MM.1S (cell line): ENCODE data around the gene DNALI1.
A peak's percentile ranks its signal among the peaks of the same experiment; 100 is the strongest.

Experiments used
- DNase-seq: peaks from one replicate; pipeline ENCODE4 v3.0.0-alpha.2; 2015
- H2AFZ ChIP-seq: fragments of 300-600 bp; sonication (generic); 2 replicates; pipeline ENCODE4 v1.6.0; 2016; ENCODE audit warnings: antibody characterized with exemption, low read length
- H3F3A ChIP-seq: fragments of 300-600 bp; sonication (generic); 2 replicates; pipeline ENCODE4 v1.6.1; 2016; ENCODE audit warnings: mild to moderate bottlenecking, antibody characterized with exemption, low read length, moderate library complexity, mixed read lengths; ENCODE audit not compliant: insufficient read depth
- H3K27ac ChIP-seq: fragments of 300-600 bp; sonication (generic); 2 replicates; pipeline ENCODE4 v1.5.1; 2016; ENCODE audit warnings: mild to moderate bottlenecking, low read length
- H3K27me3 ChIP-seq: fragments of 300-600 bp; sonication (generic); replicated peaks from 2 replicates; pipeline ENCODE4 v1.6.0; 2016; ENCODE audit warnings: low read length; ENCODE audit not compliant: insufficient read depth
- H3K36me3 ChIP-seq: fragments of 300-600 bp; sonication (generic); replicated peaks from 2 replicates; pipeline ENCODE4 v1.6.1; 2016; ENCODE audit warnings: mild to moderate bottlenecking, low read length, mixed read lengths; ENCODE audit not compliant: insufficient read depth
- H3K4me1 ChIP-seq: fragments of 300-600 bp; sonication (generic); 2 replicates; pipeline ENCODE4 v1.6.1; 2016; ENCODE audit warnings: low read length, mixed read lengths
- H3K4me2 ChIP-seq: fragments of 300-600 bp; sonication (generic); 2 replicates; pipeline ENCODE4 v1.6.0; 2016; ENCODE audit warnings: low read depth, low read length
- H3K4me3 ChIP-seq: fragments of 300-600 bp; sonication (generic); 2 replicates; pipeline ENCODE4 v1.5.1; 2016; ENCODE audit warnings: low read length, mixed read lengths
- H3K79me2 ChIP-seq: fragments of 300-600 bp; sonication (generic); 2 replicates; pipeline ENCODE4 v1.6.1; 2016; ENCODE audit warnings: mixed run types, low read length, mixed read lengths
- H3K9ac ChIP-seq: fragments of 300-600 bp; sonication (generic); 2 replicates; pipeline ENCODE4 v1.6.1; 2016; ENCODE audit warnings: low read length, mixed read lengths
- H3K9me2 ChIP-seq: fragments of 300-600 bp; sonication (generic); replicated peaks from 2 replicates; pipeline ENCODE4 v1.6.1; 2016; ENCODE audit warnings: mild to moderate bottlenecking, low read length, mixed read lengths; ENCODE audit not compliant: insufficient read depth
- H3K9me3 ChIP-seq: fragments of 300-600 bp; sonication (generic); replicated peaks from 2 replicates; pipeline ENCODE4 v1.6.1; 2016; ENCODE audit warnings: mild to moderate bottlenecking, low read length, mixed read lengths; ENCODE audit not compliant: insufficient read depth
- H4K20me1 ChIP-seq: fragments of 300-600 bp; sonication (generic); 2 replicates; pipeline ENCODE4 v1.6.1; 2016; ENCODE audit warnings: mild to moderate bottlenecking, low read length, moderate library complexity, mixed read lengths; ENCODE audit not compliant: insufficient read depth
- CTCF ChIP-seq: fragments of 300-600 bp; sonication (generic); IDR thresholded peaks from 2 replicates; pipeline ENCODE4 v1.5.1; 2016; ENCODE audit warnings: antibody characterized with exemption, low read length, mixed read lengths
- EZH2 ChIP-seq: fragments of 300-600 bp; sonication (generic); optimal IDR thresholded peaks from 2 replicates; pipeline ENCODE3; 2017; ENCODE audit warnings: low read depth, mild to moderate bottlenecking, antibody characterized with exemption, low read length, mixed read lengths
- EZH2phosphoT487 ChIP-seq: fragments of 300-600 bp; sonication (generic); IDR thresholded peaks from 2 replicates; pipeline ENCODE4 v1.6.1; 2018; ENCODE audit warnings: antibody characterized with exemption, low read length

The DNALI1 gene

GRCh38 chr1:37556712-37557196 lies at the start of gene DNALI1:
TSS of gene DNALI1 (plus strand) at chr1:37556940. CDS start at chr1:37556995, 55 bp downstream.
- Histone ChIP-seq H3K9ac (no peak within 1 kb of the TSS), H3F3A (0 out of 2 replicates have a peak, but pooled peaks cover 3% of the 10 kb centered on the region), H3K4me3 (no peak within 1 kb of the TSS), H3K9me3 (no peaks in the 10 kb centered on the region), H4K20me1 (no peaks in the 10 kb centered on the region), H3K9me2 (no peaks in the 10 kb centered on the region), H3K79me2 (peaks cover 24% of the 10 kb centered on the region), H3K27ac (no peak within 1 kb of the TSS), H3K36me3 (no peaks in the 10 kb centered on the region), H3K4me1 (peaks cover 14% of the 10 kb centered on the region), H3K4me2 (peak within 1 kb of the TSS; percentile 15; the same call in 1 of the 2 replicates), H2AFZ (peak within 1 kb of the TSS; percentile 39; the same call in 1 of the 2 replicates), H3K27me3 (no peaks in the 10 kb centered on the region)
- TF ChIP-seq EZH2 (no peak), CTCF (no peak), EZH2phosphoT487 (no peak)
- DNase-seq: peak; percentile 31

GRCh38 chr1:37509181-37509580 lies 47.6 kb upstream of the DNALI1 start:
- Histone ChIP-seq H4K20me1 (no peaks in the 10 kb centered on the region), H3K9ac (no peak overlapping the region), H3K4me3 (no peak overlapping the region), H3K79me2 (peaks cover 31% of the 10 kb centered on the region), H3K4me2 (no peak overlapping the region), H3F3A (no peaks in the 10 kb centered on the region), H3K27me3 (no peaks in the 10 kb centered on the region), H2AFZ (no peak overlapping the region), H3K4me1 (peaks cover 7% of the 10 kb centered on the region; the same call in 1 of the 2 replicates), H3K27ac (no peak overlapping the region), H3K9me2 (no peaks in the 10 kb centered on the region), H3K9me3 (no peaks in the 10 kb centered on the region), H3K36me3 (peaks cover 9% of the 10 kb centered on the region; the same call in 1 of the 2 replicates)
- TF ChIP-seq EZH2phosphoT487 (no peak), CTCF (peak; percentile 36)
- peak; percentile 37 for DNase-seq

- TF ChIP-seq EZH2 (no peak), CTCF (no peak), EZH2phosphoT487 (no peak)
- Histone ChIP-seq H3K27ac (peak overlapping the region; percentile 35; the same call in 1 of the 2 replicates), H3K9ac (peak overlapping the region; percentile 66), H3K4me2 (peak overlapping the region; percentile 87), H2AFZ (peak overlapping the region; percentile 77), H3K9me2 (no peaks in the 10 kb centered on the region), H3K79me2 (peaks cover 28% of the 10 kb centered on the region), H3K36me3 (peaks cover 5% of the 10 kb centered on the region; the same call in 1 of the 2 replicates), H3K4me3 (peak overlapping the region; percentile 81), H3K9me3 (no peaks in the 10 kb centered on the region), H4K20me1 (no peaks in the 10 kb centered on the region), H3K4me1 (peaks cover 12% of the 10 kb centered on the region), H3K27me3 (no peaks in the 10 kb centered on the region), H3F3A (peaks cover 7% of the 10 kb centered on the region; the same call in 1 of the 2 replicates)
- peak; percentile 65 for DNase-seq
Measured at GRCh38 chr1:37513795-37514349, 42.9 kb upstream of the DNALI1 start.
